ENCODE results near the gene LRRC63.

Gene LRRC63

DNA sequence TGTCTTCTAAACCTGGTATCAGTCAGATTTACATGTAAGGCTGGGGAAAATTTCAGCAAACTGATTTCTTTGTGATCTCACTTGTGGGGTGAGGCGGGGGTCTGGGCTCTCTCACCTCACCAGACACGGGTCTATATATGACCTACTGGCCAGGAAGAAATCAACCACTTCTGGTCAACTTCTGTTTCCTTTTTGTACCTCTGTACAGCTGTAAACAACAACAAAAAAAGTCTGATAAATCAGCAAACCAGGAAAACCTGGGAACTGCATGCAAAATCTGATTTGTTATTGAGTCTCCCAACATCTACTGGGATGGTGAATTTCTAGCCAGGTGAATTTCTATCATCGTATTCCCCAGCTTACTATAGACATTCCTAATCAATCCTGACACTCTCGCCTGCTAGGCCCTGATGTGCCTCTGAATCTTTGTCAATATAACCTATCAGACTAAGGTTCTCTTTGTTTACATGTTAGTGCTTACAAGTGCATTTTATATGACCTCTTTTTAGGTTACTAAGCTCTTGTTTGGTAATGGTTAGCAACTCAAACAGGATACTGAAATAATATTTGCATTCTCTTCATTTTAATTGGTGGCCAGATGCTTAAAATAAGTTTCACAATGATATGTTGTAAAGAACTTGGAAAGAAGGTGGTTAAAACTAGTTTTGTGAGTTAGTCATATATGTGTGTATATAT is 77.7 kb downstream of the LRRC63 start:
- WGBS (ENCODE audit: insufficient coverage), result 100% methylated on average over 1 of the region's 4 CpGs
- Histone ChIP-seq H3K27ac (ENCODE audit: insufficient read depth in 1 of 2, low read depth in 1 of 2, low read length in 2 of 2, poor library complexity in 1 of 2, severe bottlenecking in 2 of 2) (no peak overlapping the region), H3K36me3 (ENCODE audit: control insufficient read depth in 4 of 4, insufficient read depth in 4 of 4, low read length in 3 of 4) (no peaks in the 10 kb centered on the region), H3K27me3 (replicated peaks in 2 of 5; ENCODE audit: control insufficient read depth in 4 of 5, insufficient read depth in 5 of 5, low read length in 4 of 5) (no peaks in the 10 kb centered on the region), H3K4me1 (ENCODE audit: control extremely low read depth in 1 of 4, control insufficient read depth in 4 of 4, insufficient read depth in 4 of 4, low read length in 3 of 4) (peaks cover 0 to 9% (median 0%) of the 10 kb centered on the region in 4 experiments), H3K9me3 (ENCODE audit: control extremely low read depth in 1 of 5, control insufficient read depth in 4 of 5, insufficient read depth in 2 of 5, low read depth in 1 of 5, low read length in 4 of 5) (no peaks in the 10 kb centered on the region), H3K4me3 (ENCODE audit: control insufficient read depth in 1 of 7, extremely low read depth in 1 of 7, insufficient read depth in 4 of 7, low read depth in 2 of 7, low read length in 6 of 7) (no peak overlapping the region)
- ChIA-PET POLR2A (no interaction called here), CTCF (interaction anchor here (0.6 to 5.5 kb wide), 15 partner anchors 10 to 242 kb away, joined by 3 to 45 read pairs (median 4); no protein-coding TSS in a partner anchor)
- no peak for DNase-seq

DNA sequence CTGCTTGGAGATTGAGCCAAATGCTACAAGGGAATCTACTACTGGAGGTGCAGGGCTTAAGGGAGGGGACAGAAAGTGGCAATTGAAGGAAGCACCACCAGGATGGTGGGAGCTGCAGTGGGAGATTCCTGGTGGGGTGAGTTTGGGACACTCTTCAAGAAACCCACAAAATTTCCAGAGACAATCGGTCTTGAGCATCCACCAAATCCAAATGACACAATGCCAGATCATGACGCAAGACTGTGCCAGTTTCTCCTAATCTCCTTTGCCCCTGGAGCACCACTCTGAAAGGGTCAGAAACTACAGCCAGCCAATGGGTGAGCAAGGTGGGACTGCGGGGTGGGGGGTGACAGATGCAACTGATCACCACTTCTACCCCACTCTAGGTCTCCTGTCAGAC is 78.7 kb downstream of the LRRC63 start:
- H3K4me1 ChIP-seq (ENCODE audit: control extremely low read depth in 1 of 4, control insufficient read depth in 4 of 4, insufficient read depth in 4 of 4, low read length in 3 of 4), result peaks cover 0 to 20% (median 2%) of the 10 kb centered on the region in 4 experiments

DNA sequence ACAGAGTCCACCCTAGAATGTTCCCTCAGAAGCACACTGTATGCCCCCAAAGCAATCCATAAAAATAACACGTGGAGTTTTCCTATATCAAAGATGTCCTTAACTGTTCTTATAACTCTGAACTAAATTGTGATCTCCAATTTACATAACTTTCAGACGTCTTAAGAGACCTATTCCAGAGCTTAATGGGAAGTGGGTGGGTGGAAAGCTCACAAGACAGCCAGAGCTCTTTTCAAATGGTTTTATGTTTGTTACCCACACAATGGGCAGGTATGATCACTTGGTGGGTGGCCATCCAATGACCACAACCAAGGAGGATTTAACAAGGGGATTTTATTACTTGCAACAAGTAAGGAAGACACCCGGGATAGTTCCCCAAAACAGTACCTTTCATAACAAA is 81.7 kb downstream of the LRRC63 start:
- no peak for DNase-seq
- H3K4me3 ChIP-seq (ENCODE audit: control insufficient read depth in 1 of 7, extremely low read depth in 1 of 7, insufficient read depth in 4 of 7, low read depth in 2 of 7, low read length in 6 of 7), result no peak overlapping the region
- WGBS (ENCODE audit: insufficient coverage), result 100% methylated on average over 1 of the region's 3 CpGs
- no peaks in the 10 kb centered on the region for H3K9me3 ChIP-seq (ENCODE audit: control extremely low read depth in 1 of 5, control insufficient read depth in 4 of 5, insufficient read depth in 2 of 5, low read depth in 1 of 5, low read length in 4 of 5)
- ChIA-PET POLR2A (interaction anchor here (0.6 kb wide), 1 partner anchor 38 kb away, joined by 3 read pairs; no protein-coding TSS in a partner anchor), CTCF (interaction anchor here (1.1 to 5.5 kb wide), 3 partner anchors 8 to 134 kb away, joined by 4 to 45 read pairs (median 8); no protein-coding TSS in a partner anchor)
- H3K27ac ChIP-seq (ENCODE audit: insufficient read depth in 1 of 2, low read depth in 1 of 2, low read length in 2 of 2, poor library complexity in 1 of 2, severe bottlenecking in 2 of 2), result no peak overlapping the region
- H3K4me1 ChIP-seq (ENCODE audit: control extremely low read depth in 1 of 4, control insufficient read depth in 4 of 4, insufficient read depth in 4 of 4, low read length in 3 of 4), result peaks cover 11 to 44% (median 27%) of the 10 kb centered on the region in 4 experiments
- no peaks in the 10 kb centered on the region for H3K36me3 ChIP-seq (ENCODE audit: control insufficient read depth in 4 of 4, insufficient read depth in 4 of 4, low read length in 3 of 4)
- H3K27me3 ChIP-seq (replicated peaks in 2 of 5; ENCODE audit: control insufficient read depth in 4 of 5, insufficient read depth in 5 of 5, low read length in 4 of 5), result no peaks in the 10 kb centered on the region

More for the DNA sequence above, 78.7 kb downstream of the LRRC63 start:
- CTCF ChIA-PET, result interaction anchor here (0.8 to 5.5 kb wide), 13 partner anchors 11 to 163 kb away, joined by 3 to 45 read pairs (median 4); no protein-coding TSS in a partner anchor
- H3K9me3 ChIP-seq (ENCODE audit: control extremely low read depth in 1 of 5, control insufficient read depth in 4 of 5, insufficient read depth in 2 of 5, low read depth in 1 of 5, low read length in 4 of 5), result no peaks in the 10 kb centered on the region
- no peak overlapping the region for H3K27ac ChIP-seq (ENCODE audit: insufficient read depth in 1 of 2, low read depth in 1 of 2, low read length in 2 of 2, poor library complexity in 1 of 2, severe bottlenecking in 2 of 2)
- DNase-seq, result no peak
- no peak overlapping the region for H3K4me3 ChIP-seq (ENCODE audit: control insufficient read depth in 1 of 7, extremely low read depth in 1 of 7, insufficient read depth in 4 of 7, low read depth in 2 of 7, low read length in 6 of 7)
- WGBS (ENCODE audit: insufficient coverage), result 85% methylated on average over 2 of the region's 3 CpGs
- no peaks in the 10 kb centered on the region for H3K27me3 ChIP-seq (replicated peaks in 2 of 5; ENCODE audit: control insufficient read depth in 4 of 5, insufficient read depth in 5 of 5, low read length in 4 of 5)
- POLR2A ChIA-PET, result no interaction called here
- no peaks in the 10 kb centered on the region for H3K36me3 ChIP-seq (ENCODE audit: control insufficient read depth in 4 of 4, insufficient read depth in 4 of 4, low read length in 3 of 4)

DNA sequence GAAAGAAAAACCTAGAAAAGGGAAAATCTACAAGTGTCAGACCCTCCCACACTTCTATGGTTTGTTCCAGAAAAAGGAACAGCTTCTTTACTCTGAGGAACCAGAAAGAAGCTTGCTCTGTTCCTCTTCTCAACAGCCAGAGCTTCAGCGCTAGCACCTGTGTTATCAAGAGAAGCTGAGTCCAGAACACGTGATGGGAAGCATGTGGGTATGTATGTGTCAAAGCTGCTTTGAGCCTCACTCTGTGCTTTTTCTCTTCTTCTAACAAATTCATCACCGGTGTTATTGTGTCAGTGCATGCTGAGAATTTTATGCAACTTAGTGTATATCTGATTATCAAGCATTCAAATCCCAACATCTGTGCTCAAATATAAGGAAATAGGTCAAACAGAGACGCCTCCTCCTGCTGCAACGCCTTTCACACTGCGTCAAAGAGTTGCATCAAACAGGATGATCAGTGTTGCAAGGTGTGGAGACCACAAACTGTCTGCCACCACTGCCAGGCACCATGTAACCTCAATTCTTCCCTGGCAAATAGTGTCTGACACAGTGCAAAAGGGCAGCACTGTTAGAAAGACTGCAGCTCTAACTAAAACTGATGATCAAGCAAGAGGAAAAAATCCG is 83.9 kb downstream of the LRRC63 start:
- Histone ChIP-seq H3K9me3 (ENCODE audit: control extremely low read depth in 1 of 5, control insufficient read depth in 4 of 5, insufficient read depth in 2 of 5, low read depth in 1 of 5, low read length in 4 of 5) (peaks cover 0 to 2% (median 0%) of the 10 kb centered on the region in 5 experiments), H3K36me3 (ENCODE audit: control insufficient read depth in 4 of 4, insufficient read depth in 4 of 4, low read length in 3 of 4) (no peaks in the 10 kb centered on the region), H3K4me3 (ENCODE audit: control insufficient read depth in 1 of 7, extremely low read depth in 1 of 7, insufficient read depth in 4 of 7, low read depth in 2 of 7, low read length in 6 of 7) (no peak overlapping the region), H3K27me3 (replicated peaks in 2 of 5; ENCODE audit: control insufficient read depth in 4 of 5, insufficient read depth in 5 of 5, low read length in 4 of 5) (no peaks in the 10 kb centered on the region), H3K4me1 (ENCODE audit: control extremely low read depth in 1 of 4, control insufficient read depth in 4 of 4, insufficient read depth in 4 of 4, low read length in 3 of 4) (peaks cover 11 to 44% (median 27%) of the 10 kb centered on the region in 4 experiments), H3K27ac (ENCODE audit: insufficient read depth in 1 of 2, low read depth in 1 of 2, low read length in 2 of 2, poor library complexity in 1 of 2, severe bottlenecking in 2 of 2) (peak overlapping the region in 1 of 2 experiments; percentile 54)
- CTCF ChIA-PET, result interaction anchor here (0.9 to 1.8 kb wide), 7 partner anchors 11 to 113 kb away, joined by 3 to 6 read pairs (median 3); no protein-coding TSS in a partner anchor
- POLR2A ChIA-PET, result interaction anchor here (0.6 kb wide), 1 partner anchor 201 kb away, joined by 3 read pairs; no protein-coding TSS in a partner anchor
- 11% methylated on average over 3 of the region's 7 CpGs for WGBS (ENCODE audit: insufficient coverage)
- peak; percentile 47 to 87 (median 84) for DNase-seq

DNA sequence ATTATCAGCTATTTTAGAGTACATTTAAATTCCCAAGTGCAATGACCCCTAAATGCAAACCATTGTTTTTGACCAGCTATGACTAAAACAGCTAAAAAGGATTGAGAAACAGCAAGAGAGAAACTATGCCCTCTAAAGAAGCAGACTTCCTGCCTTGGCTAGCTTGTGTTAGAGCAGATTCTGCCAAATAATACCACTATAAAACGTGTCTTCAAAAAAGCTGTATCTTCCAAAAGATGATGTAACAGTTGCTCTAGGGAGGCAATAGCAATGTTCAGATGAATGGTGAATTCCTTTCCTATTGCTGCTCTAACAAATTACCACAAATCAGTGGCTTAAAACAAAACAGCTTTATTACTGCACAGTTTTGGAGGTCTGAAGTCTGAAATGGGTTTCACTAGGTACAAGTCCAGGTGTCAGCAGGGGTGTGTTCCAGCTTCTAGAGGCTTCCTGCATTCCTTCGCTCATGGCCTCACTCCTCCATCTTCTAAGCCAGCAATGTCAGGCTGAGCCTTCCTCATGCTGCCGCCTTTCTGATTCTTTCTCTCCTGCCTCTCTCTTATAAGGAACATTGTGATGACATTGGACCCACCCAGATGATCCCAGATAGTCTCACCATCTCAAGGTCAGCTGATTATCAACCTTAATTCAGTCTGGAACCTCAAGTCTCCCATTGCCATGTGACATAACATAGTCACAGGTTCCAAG is 84.5 kb downstream of the LRRC63 start:
- no peaks in the 10 kb centered on the region for H3K27me3 ChIP-seq (replicated peaks in 2 of 5; ENCODE audit: control insufficient read depth in 4 of 5, insufficient read depth in 5 of 5, low read length in 4 of 5)
- peaks cover 0 to 3% (median 0%) of the 10 kb centered on the region in 5 experiments for H3K9me3 ChIP-seq (ENCODE audit: control extremely low read depth in 1 of 5, control insufficient read depth in 4 of 5, insufficient read depth in 2 of 5, low read depth in 1 of 5, low read length in 4 of 5)
- H3K27ac ChIP-seq (ENCODE audit: insufficient read depth in 1 of 2, low read depth in 1 of 2, low read length in 2 of 2, poor library complexity in 1 of 2, severe bottlenecking in 2 of 2), result peak overlapping the region in 1 of 2 experiments; percentile 54
- H3K36me3 ChIP-seq (ENCODE audit: control insufficient read depth in 4 of 4, insufficient read depth in 4 of 4, low read length in 3 of 4), result no peaks in the 10 kb centered on the region
- WGBS (ENCODE audit: insufficient coverage), result 100% methylated on average over 1 of the region's 3 CpGs
- DNase-seq, result peak in 2 of 3 donors; percentile 75 to 78
- peaks cover 11 to 44% (median 27%) of the 10 kb centered on the region in 4 experiments for H3K4me1 ChIP-seq (ENCODE audit: control extremely low read depth in 1 of 4, control insufficient read depth in 4 of 4, insufficient read depth in 4 of 4, low read length in 3 of 4)
- POLR2A ChIA-PET, result no interaction called here
- CTCF ChIA-PET, result interaction anchor here (0.9 to 1.8 kb wide), 6 partner anchors 11 to 113 kb away, joined by 3 to 6 read pairs (median 3); no protein-coding TSS in a partner anchor
- no peak overlapping the region for H3K4me3 ChIP-seq (ENCODE audit: control insufficient read depth in 1 of 7, extremely low read depth in 1 of 7, insufficient read depth in 4 of 7, low read depth in 2 of 7, low read length in 6 of 7)

GRCh38 chr13:46296921-46297320 is 85.2 kb downstream of the LRRC63 start:
- H3K4me3 ChIP-seq (ENCODE audit: control insufficient read depth in 1 of 7, extremely low read depth in 1 of 7, insufficient read depth in 4 of 7, low read depth in 2 of 7, low read length in 6 of 7), result peak overlapping the region in 1 of 7 experiments; percentile 45
- ChIA-PET CTCF (interaction anchor here (1.0 to 1.8 kb wide), 2 partner anchors 103 to 129 kb away, joined by 3 to 6 read pairs; no protein-coding TSS in a partner anchor), POLR2A (no interaction called here)
- no peaks in the 10 kb centered on the region for H3K27me3 ChIP-seq (replicated peaks in 2 of 5; ENCODE audit: control insufficient read depth in 4 of 5, insufficient read depth in 5 of 5, low read length in 4 of 5)
- H3K27ac ChIP-seq (ENCODE audit: insufficient read depth in 1 of 2, low read depth in 1 of 2, low read length in 2 of 2, poor library complexity in 1 of 2, severe bottlenecking in 2 of 2), result no peak overlapping the region
- 56% methylated on average over 2 of the region's 3 CpGs for WGBS (ENCODE audit: insufficient coverage)
- DNase-seq, result peak in 2 of 3 donors; percentile 28 to 47
- H3K4me1 ChIP-seq (ENCODE audit: control extremely low read depth in 1 of 4, control insufficient read depth in 4 of 4, insufficient read depth in 4 of 4, low read length in 3 of 4), result peaks cover 11 to 44% (median 27%) of the 10 kb centered on the region in 4 experiments
- H3K9me3 ChIP-seq (ENCODE audit: control extremely low read depth in 1 of 5, control insufficient read depth in 4 of 5, insufficient read depth in 2 of 5, low read depth in 1 of 5, low read length in 4 of 5), result peaks cover 0 to 3% (median 0%) of the 10 kb centered on the region in 5 experiments
- H3K36me3 ChIP-seq (ENCODE audit: control insufficient read depth in 4 of 4, insufficient read depth in 4 of 4, low read length in 3 of 4), result no peaks in the 10 kb centered on the region

Data from common myeloid progenitor, CD34-positive (primary cell).